Bronchial epithelial cell (primary cell): ENCODE measurements around the gene SLC40A1. TPM values are rescaled to one million over a fixed set of nuclear protein-coding genes. Genes with fewer than 3 reads are reported as not detected.

Source experiments
- DNase-seq: peaks from one replicate; pipeline ENCODE4 v3.0.0-alpha.2; 2010; ENCODE audit warnings: low read depth
- FAIRE-seq: peaks from 2 replicates; lab custom pipeline; 2011; peaks lifted over from hg19 to GRCh38; lab: Jason Lieb, UNC
- H3K27me3 ChIP-seq: 2 replicates; pipeline ENCODE4 v1.5.1; 2011; ENCODE audit warnings: low read length; ENCODE audit not compliant: control insufficient read depth, insufficient read depth
- H3K36me3 ChIP-seq: 2 replicates; pipeline ENCODE4 v1.5.1; 2011; ENCODE audit warnings: low read length; ENCODE audit not compliant: control insufficient read depth, insufficient read depth
- H3K4me3 ChIP-seq: 2 replicates; pipeline ENCODE4 v1.5.1; 2011; ENCODE audit warnings: mild to moderate bottlenecking, low read depth, low read length, control low read depth
- total RNA-seq: library from RNA; depleted of rRNA; stranded (reverse); fragments of >200 nt; gene quantifications from 2 replicates; pipeline ENCODE4 v1.2.1, GENCODE V29; 2014
- TF ChIP-seq, protein P1 (sequence below): IDR thresholded peaks from 2 replicates; pipeline ENCODE4 v1.5.1; 2011; ENCODE audit warnings: mild to moderate bottlenecking, moderate library complexity, low read length, control low read depth, inconsistent platforms; ENCODE audit not compliant: insufficient read depth, severe bottlenecking

SLC40A1 gene
- total RNA-seq, 1 donor from 2014 or later = 1.1 TPM

DNA sequence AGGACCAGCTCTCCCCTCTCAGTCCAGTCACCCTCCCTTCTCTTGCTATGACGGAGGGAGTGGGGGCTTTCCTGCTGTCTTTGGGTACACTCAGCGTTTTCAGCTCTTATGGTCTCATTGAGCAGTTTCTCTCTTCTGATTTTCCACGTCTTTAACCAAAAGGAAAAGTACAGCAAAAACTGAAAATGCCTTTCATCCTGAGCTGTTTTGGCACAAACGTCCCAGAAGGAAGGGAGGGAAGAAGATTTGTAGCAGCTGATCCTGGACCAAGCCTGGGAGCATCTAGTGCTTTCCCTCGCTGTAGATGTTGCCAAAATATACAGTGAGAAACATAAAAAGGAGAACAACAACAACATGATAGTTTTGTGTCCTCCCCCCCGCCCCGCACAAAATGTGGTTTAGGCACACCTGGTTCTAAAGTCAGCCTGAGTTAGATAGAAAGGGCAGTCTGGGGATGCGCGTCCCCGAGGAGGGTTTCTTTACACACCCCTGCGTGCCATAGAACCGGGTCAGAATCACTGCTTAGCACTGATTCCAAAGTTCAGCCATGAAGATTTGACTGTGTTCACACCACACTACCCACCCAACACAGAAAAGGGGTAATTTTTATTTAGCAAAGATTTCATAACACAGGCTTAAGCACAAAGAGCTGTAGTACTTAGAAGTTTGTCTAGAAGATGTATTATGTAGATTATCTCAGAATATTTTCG lies 53.4 kb downstream of the SLC40A1 start:
- Histone ChIP-seq H3K4me3 (no peak overlapping the region), H3K27me3 (no peaks in the 10 kb centered on the region), H3K36me3 (no peaks in the 10 kb centered on the region)
- no peak for FAIRE-seq
- TF ChIP-seq, protein P1, sequence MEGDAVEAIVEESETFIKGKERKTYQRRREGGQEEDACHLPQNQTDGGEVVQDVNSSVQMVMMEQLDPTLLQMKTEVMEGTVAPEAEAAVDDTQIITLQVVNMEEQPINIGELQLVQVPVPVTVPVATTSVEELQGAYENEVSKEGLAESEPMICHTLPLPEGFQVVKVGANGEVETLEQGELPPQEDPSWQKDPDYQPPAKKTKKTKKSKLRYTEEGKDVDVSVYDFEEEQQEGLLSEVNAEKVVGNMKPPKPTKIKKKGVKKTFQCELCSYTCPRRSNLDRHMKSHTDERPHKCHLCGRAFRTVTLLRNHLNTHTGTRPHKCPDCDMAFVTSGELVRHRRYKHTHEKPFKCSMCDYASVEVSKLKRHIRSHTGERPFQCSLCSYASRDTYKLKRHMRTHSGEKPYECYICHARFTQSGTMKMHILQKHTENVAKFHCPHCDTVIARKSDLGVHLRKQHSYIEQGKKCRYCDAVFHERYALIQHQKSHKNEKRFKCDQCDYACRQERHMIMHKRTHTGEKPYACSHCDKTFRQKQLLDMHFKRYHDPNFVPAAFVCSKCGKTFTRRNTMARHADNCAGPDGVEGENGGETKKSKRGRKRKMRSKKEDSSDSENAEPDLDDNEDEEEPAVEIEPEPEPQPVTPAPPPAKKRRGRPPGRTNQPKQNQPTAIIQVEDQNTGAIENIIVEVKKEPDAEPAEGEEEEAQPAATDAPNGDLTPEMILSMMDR = no peak
- no peak for DNase-seq

DNA sequence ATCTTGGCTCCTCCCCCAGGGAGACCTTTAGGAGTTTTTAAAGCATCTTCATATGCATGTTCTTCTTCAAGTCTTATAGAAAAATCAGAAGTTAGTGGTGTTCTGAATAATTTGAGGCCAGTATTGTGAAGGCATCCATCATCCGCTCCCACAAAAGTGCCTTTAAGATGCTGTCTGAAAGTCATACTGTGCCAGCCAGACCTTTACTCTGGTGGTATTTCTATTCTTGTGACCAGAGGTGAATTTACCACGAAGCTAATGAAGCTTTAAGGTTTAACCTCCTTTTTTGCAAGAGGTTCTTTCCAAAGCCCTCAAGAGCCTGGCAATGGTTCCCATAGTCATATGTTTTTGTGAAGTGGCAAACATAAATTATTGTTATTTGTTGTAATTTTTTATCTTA lies 54.3 kb downstream of the SLC40A1 start:
- TF ChIP-seq, protein P1 = no peak
- DNase-seq = no peak

DNA sequence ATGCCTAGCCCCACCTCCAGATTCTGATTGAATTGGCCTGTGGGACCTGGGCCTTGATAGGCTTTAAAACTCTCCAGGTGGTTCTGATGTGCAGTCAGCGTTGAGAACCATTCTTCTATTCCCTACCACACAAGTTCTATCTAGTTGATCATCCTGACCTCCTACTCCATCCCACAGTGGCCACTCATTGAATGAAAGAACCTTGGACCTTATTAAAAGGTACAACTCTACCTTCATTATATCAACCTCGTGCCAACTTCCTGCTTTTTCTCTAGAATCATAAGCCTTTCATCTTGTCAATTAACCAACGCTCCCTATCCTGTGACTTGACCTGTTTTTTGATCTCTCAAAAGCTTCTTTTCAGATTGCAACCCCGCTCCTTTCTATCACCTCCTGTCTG lies 55.8 kb downstream of the SLC40A1 start:
- no peaks in the 10 kb centered on the region for H3K36me3 ChIP-seq
- H3K4me3 ChIP-seq = no peak overlapping the region
- DNase-seq (no peak), FAIRE-seq (no peak)
- no peaks in the 10 kb centered on the region for H3K27me3 ChIP-seq
- TF ChIP-seq, protein P1 = no peak

More for the DNA sequence above, 54.3 kb downstream of the SLC40A1 start:
- no peak overlapping the region for H3K4me3 ChIP-seq
- H3K36me3 ChIP-seq = no peaks in the 10 kb centered on the region
- FAIRE-seq = no peak
- no peaks in the 10 kb centered on the region for H3K27me3 ChIP-seq

DNA sequence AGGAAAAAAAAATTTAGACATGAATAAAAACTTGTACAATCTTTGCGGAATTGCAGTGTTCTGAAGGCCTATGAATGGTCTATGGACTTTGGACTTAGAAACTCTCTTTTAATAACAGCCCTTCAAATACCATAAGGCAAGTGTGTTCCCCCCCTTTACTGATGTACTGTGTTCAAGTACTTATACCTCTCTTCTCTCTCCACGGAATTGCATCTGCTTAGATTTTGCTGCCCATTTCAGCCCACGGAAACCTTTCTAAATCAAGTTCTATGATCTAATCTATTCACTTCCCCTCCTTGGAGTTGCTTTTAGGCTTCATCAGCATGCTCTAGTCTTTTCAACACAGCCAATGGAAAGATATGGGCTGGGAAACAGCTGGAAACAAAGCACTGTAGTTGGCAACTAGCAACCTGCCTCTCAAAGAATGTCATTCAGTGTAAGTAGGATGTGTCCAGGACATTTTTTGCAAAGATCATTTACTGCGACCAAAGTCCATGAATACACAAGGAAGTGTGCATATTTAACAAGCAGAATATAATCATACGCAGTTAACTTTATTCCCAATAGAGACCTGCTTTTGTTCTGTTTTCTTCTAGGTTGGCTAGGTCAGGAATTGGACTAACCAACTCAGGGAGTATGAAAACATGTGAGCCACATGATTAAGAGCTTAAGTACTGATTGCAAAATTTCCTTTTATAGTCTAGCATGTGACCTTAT lies 58.0 kb downstream of the SLC40A1 start:
- FAIRE-seq (no peak), DNase-seq (peak; percentile 8)
- Histone ChIP-seq H3K27me3 (no peaks in the 10 kb centered on the region), H3K4me3 (no peak overlapping the region), H3K36me3 (no peaks in the 10 kb centered on the region)
- TF ChIP-seq, protein P1 = no peak

DNA sequence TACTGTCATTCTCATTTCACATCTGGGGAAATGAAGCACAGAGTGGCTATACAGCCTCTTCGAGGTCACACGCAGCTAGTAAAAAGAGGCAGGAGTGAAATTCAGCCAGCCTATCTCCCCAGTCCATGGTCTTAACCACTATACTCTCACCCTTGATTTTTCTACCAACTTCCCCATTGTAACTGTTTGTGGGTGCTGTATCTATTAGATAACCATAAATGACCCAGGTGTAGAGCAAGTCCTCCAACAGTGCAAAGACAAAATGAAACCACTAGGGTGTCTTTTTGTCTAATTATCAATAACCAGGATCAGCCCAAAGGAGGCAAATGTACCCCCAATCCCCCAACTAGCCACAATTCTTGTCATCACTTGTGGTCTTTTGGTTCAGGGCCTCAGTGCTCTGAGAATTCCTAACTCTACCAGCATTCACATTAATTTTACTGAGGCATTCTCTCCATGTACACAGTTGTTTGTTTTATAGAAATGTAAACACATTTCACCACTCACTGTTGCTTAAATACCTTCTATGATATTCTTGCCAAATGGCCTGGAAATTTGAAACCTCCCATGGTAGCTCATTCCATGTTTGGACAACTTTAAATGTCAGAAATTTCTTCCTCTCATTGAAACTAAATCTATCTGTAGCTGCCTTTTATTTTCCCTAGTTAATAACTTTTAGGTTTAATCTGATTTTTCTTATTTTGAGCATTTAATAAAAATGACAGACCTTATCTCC lies 58.7 kb downstream of the SLC40A1 start:
- DNase-seq = peak; percentile 12
- TF ChIP-seq, protein P1 = no peak
- Histone ChIP-seq H3K36me3 (no peaks in the 10 kb centered on the region), H3K27me3 (no peaks in the 10 kb centered on the region), H3K4me3 (no peak overlapping the region)
- no peak for FAIRE-seq
